GM18508 (cell line): ENCODE data around the gene PI4KA.
"Not testable (repeated sequence)": the region's sequence is repeated elsewhere in the genome, so short reads cannot be mapped to it uniquely, and the experiment has no call there.

Experiments
- ATAC-seq: cut with Tn5 transposase; IDR thresholded peaks from one replicate; pipeline ENCODE4 v1.9.1; 2021; ENCODE audit warnings: moderate number of reproducible peaks; ENCODE audit not compliant: insufficient read depth, unreplicated experiment

PI4KA gene

DNA sequence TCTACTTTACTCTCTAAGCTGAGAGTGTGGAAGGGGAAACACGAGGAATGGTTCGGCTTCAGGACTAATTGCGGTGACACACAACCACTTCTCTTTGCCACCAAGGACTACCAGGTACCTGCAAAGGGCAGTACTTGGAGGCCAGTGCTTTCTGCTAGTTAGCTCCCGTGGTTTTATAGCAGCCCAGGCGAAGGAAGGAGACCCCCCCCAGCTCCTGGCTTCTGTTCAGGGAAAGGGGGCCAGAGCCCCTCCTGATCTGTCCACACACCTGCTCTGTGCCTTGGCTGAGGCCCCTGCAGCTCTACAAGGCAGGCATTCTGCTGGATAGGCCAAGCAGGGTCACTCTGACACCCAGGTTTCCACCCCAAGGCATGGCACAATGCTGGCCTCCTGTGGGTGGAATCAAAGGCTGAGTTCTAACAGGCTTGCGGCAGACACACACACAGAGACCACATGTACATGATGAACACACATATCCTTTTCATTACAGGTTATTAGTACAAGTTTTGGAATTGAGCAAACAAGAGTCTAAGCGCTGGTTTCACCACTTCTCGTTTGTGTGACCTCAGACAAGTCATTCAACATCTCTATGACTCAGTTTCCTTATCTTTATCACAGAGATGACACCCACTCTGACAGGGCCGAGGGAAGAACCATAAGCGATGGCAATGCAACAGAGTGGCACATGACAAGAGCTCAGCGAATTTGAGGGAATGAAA, 77.2 kb downstream of the PI4KA start:
- ATAC-seq: no peak

- no peak for ATAC-seq
These were observed 78.8 kb downstream of the PI4KA start for GRCh38 chr22:20779818-20780158.

- ATAC-seq: no peak
These were observed 79.4 kb downstream of the PI4KA start for GRCh38 chr22:20779014-20779817.

DNA sequence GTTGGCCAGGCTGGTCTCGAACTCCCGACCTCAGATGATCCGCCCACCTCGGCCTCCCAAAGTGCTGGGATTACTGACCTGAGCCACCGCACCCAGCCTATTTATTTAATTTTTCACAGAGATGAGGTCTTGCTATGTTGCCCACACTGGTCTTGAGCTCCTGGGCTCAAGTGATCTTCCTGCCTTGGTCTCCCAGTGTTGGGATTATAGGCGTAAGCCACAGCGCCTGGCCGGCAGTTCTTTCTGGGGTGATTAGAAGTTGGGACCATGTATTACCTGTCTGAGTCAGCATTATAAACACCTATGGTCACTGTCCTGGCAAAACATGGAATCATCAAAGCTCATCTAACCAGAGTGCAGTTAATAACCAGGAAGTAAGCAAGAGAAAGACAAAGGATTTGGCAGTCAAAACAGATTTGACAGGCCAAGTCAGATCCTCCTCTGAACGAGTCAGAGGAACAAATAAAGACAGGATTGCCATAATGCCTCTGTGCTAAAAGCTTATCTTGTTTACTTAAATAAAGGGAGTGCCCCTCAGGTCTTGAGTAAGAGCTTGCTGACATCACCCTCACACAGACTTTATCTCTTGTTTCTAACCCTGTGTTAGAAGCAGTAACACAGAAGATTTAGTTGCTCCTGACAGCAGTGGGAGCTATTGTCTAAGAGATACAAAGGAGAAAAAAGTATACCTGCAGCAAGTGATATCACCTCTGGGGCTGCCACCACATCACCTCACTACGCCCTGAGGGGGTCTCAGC, 81.0 kb downstream of the PI4KA start:
- no peak for ATAC-seq

DNA sequence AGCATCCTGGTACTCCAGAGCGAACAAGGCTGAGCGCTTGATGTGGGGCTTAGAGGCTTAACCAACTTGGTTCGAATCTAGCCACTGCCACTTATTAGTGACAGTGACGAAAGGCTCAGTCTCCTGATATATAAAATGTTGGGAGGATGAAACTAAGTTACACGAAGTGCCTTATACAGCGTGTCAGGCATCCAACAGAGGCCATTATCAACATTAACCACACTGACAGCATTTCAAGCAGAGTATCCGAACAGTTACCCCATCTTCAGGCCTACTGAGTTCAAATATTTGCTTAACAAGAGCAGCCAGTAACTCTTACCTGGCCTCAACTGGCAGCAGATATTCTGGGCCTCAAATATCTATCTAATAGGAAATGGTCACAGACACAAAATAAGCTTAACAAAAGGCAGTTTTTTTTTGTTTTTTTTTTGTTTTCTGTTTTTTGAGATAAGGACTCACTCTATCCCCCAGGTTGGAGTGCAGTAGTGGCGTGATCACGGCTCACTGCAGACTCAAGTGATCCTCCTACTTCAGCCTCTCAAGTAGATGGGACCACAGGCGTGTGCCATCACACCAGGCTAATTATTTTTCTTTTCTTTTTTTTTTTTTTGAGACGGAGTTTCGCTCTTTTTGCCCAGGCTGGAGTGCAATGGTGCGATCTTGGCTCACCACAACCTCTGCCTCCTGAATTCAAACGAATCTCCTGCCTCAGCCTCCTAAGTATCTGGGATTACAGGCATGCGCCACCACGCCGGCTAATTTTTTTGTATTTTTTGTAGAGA, 81.8 kb downstream of the PI4KA start:
- no peak for ATAC-seq

DNA sequence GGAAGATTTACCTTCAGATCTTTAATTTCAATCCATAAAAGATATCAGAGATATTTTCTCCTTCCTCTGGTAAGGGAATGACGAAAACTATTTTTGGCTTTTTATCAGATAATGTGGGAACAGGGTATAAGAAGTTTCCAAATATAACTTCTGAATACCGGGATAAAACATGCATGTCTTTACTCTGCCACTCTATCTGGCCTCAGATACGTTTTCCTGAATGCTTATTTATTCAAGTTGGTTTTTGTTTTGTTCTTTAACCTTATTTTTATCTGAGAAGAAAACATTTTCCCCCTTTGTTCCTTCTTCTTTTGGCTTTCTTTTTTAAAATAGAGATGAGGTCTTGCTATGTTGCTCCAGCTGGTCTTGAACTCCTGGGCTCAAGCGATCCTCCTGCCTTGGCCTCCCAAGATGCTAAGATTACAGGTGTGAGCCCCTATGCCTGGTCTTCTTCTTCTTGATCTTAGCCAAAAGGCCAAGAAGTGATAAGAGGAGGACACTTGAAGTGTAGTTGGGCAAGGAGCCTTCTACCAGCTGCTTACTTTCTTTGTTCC, 83.2 kb downstream of the PI4KA start:
- ATAC-seq: no peak

GRCh38 chr22:20774882-20775281, 83.7 kb downstream of the PI4KA start:
- ATAC-seq: no peak

- no peak for ATAC-seq
These were observed 84.8 kb downstream of the PI4KA start, which contains the start of gene SERPIND1 for GRCh38 chr22:20773793-20774212. SERPIND1 (plus strand) TSS chr22:20774113; CDS start chr22:20779313, 5,200 bp downstream.

- no peak for ATAC-seq
These were observed 86.5 kb downstream of the PI4KA start for GRCh38 chr22:20771918-20772625.

GRCh38 chr22:20769496-20769826, 89.2 kb downstream of the PI4KA start:
- not testable (repeated sequence) for ATAC-seq

DNA sequence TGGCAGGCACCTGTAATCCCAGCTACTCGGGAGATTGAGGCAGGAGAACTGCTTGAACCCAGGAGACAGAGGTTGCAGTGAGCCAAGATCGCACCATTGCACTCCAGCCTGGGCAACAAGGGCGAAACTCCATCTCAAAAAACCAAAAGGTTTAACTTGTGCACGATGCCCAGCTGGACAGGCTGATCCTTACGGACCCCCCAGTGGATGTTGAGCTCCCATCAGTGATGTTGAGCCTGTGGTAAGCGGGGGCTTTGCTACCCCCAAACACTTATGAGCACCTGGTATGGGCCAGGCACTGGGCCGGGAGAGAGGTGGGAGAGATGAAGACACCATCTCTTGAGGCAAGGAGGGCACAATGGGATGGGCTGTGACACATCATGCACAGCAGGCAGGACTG, 92.1 kb downstream of the PI4KA start:
- ATAC-seq: no peak

DNA sequence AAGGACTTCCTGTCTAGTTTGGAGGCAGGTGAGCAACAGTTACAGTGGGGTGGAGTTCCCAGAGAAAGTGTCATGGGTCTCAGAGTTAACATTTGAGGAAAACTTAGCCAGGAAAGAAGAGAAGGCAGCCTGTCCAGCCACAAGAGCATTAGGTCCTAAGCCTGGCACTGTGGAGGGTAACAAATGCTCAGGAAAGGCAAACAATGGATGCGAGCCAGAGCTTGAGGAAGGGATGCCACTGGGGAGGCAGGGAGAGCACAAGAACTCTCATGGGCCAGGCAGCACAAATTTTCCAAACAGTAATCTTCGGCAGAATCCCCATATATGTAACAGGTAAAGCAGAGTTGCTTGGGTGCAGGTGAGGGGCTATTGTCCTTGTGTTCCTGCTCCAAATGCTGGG, 92.7 kb downstream of the PI4KA start:
- ATAC-seq: no peak

GRCh38 chr22:20764729-20765128, 93.9 kb downstream of the PI4KA start:
- no peak for ATAC-seq

DNA sequence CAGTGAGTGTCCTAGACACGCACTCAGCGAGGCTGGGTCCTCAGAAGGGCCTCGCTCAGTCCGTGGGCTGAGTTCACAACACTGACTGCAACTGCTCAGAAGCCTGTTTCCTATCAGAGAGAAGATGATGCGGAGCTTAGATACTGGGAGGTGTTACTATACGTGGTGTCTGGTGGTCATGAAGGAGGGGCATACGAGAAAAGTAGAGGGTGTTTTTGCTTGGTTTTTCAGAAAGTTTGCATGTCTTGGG, 94.2 kb downstream of the PI4KA start:
- ATAC-seq: no peak

DNA sequence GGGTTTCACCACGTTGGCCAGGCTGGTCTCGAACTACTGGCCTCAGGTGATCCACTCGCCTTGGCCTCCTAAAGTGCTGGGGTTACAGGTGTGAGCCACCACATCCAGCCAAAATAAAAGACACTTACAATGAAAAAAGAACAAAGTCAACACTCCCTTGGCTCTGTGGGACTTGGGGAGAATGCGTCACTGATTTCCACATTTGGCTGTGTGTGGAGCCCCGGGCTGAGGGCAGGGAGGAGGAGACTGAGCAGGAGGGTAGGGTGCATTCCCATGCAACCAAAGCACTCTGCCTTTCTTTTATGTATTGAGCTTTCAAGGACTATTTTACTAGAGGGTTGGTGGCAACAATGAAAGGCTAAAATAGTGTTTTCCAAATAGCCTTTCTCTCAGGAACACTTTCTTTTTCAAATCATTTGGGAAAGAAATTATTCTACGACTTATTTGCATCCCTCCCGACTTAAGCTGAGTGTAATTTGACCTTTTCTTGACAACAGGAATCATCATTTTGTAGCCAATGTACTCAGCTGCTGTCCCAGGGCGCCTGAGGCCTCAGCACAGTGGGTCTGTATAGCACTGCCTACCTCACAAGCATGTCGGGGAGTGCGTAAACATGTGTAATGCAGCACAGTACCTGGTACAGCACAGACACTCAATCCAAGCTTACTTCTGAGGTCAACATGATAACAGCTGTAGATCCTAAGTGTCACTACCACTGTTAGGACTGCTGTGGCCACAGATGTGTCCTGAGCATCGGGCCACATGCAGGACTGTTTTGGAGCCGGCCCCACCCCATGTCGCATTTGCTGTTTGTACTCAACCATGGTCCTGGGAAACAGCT, 94.8 kb downstream of the PI4KA start:
- ATAC-seq: no peak

- ATAC-seq: no peak
These were observed 96.3 kb downstream of the PI4KA start for GRCh38 chr22:20762233-20762796.

GRCh38 chr22:20761536-20761935, 97.1 kb downstream of the PI4KA start:
- ATAC-seq: no peak

DNA sequence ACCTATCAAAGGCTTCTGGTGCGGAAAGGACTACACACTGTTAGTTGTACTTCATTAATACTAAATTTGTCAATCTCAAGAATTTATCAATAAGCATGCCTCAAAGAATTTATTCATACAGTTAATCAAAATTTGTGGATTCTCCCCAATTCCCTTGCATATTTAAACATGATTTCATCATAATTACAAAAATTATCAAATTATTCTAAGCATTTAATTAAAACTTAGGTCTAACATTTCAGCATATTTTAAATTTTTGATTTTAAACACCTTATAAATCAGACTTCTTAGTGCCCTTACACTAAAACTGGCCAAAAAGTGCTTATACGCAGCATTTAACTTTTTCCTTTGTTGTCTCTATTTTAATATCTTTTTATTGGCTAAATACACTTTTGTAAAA, 98.5 kb downstream of the PI4KA start:
- ATAC-seq: no peak

- ATAC-seq: no peak
These were observed 99.9 kb downstream of the PI4KA start for GRCh38 chr22:20758688-20759087.
